HG02973 (cell line): Measurements from ENCODE around the gene KMT2D.
A peak's percentile ranks its signal among the peaks of the same experiment; 100 is the strongest.
"Not testable (repeated sequence)": the region's sequence is repeated elsewhere in the genome, so short reads cannot be mapped to it uniquely, and the experiment has no call there.

ENCODE experiments used
- ATAC-seq: cut with Tn5 transposase; IDR thresholded peaks from one replicate; pipeline ENCODE4 v1.9.1; 2021; ENCODE audit warnings: moderate library complexity; ENCODE audit not compliant: unreplicated experiment

KMT2D gene

DNA sequence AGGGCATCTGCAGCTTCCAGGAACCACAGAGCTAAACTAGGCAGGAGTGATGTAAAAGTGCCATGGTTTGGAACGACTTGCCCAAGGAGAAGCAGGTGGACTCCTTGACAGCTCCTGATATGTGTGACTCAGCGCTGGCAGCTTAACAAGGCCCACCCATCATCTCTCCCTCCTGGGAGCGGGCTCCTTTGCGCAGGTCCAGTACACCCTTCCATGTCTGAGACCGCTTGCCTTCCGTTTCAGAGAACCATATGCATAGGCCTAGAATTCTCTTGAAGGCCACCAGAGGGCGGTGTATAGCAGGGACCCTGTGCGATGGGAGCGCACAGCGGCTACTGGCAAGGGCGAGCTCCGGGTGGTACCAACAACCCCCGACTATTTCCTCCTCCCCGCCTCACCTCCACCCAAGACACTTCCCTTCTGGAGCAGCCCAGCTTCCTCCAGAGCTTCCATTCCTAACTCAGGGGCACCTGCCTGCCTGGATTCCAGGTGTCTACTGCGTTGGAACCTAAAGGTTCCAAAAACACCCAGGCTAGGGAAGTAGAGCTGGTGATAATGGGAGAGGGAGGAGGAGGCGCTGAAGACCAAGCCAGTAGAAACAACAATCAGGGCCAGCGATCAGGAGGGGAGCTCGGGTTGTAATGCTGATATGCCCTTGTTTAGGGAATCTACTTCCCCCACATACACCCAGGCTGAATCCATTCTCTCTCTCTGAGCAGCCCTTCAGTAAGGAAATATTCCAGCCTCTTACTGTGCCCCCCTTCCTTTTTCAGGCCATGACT is 27.7 kb upstream of the KMT2D start:
- ATAC-seq = peak; percentile 77

DNA sequence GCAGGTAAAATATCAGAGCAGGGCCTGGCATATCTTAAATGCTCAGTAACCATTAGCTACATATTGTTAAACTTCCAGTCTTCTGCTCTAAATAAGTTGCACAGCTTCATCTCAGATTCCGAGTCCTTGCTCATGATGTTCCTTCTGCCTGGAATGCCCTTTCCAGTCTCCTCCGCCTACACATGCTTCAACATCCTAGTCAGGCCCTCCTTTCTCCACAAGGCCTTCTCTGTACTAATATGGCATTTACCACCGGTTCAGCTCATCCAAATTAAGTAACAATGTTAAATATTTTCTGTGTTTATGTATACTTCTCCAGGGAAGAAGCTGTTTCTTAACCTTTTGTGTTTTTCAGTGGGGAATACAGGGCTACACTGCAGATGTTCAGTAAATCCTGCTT is 25.5 kb upstream of the KMT2D start:
- no peak for ATAC-seq

DNA sequence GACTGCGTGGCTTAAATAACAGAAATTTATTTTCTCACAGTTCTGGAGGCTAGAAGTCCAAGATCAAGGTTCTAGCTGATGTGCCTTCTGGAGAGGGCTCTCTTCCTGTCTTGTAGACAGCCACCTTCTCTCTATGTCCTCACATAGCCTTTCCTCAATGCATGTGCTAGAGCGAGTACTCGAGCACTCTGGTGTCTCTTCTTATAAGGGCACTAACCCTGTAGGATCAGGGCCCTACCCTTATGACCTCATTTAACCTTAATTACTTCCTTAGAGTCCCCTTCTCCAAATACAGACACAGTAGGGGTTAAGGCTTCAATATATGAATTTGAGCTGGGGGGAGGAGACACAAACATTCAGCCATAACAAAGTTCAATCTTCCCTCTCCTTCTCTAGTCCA is 23.8 kb upstream of the KMT2D start:
- no peak for ATAC-seq

DNA sequence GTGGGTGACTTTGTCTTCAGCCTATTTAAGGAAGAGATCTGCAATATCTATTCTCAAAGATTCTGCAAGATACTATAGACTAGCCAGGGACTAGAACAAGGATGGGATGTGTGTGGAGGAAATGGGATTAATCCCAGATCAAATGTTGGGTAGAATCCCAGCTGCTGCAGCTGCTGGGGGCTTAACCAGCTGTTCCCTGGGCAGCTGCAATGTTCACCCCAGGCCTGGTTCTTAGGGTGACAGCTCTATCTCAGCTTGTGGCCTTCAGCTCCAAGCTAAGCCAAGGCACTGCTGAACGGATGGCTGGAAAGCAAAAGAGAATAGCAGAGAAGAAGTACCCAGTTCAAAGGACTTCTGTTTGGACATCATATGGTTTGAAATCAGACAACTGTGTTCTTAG is 19.2 kb upstream of the KMT2D start:
- ATAC-seq = no peak

DNA sequence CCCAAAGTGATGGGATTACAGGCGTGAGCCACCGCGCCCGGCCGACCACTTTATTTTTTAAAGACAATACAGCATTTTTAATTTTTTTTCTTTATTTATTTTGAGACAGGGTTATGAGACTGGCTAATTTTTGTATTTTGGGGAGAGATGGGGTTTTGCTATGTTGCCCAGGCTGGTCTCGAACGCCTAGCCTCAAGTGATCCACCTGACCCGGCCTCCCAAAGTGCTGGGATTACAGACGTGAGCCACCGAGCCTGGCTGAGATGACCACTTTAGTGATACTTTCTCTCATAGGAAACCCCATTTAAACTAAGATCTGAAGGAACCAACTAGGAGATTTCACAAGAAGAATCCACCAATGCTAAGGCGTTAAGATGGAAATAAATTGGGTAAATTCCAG is 10.4 kb upstream of the KMT2D start:
- ATAC-seq = no peak

DNA sequence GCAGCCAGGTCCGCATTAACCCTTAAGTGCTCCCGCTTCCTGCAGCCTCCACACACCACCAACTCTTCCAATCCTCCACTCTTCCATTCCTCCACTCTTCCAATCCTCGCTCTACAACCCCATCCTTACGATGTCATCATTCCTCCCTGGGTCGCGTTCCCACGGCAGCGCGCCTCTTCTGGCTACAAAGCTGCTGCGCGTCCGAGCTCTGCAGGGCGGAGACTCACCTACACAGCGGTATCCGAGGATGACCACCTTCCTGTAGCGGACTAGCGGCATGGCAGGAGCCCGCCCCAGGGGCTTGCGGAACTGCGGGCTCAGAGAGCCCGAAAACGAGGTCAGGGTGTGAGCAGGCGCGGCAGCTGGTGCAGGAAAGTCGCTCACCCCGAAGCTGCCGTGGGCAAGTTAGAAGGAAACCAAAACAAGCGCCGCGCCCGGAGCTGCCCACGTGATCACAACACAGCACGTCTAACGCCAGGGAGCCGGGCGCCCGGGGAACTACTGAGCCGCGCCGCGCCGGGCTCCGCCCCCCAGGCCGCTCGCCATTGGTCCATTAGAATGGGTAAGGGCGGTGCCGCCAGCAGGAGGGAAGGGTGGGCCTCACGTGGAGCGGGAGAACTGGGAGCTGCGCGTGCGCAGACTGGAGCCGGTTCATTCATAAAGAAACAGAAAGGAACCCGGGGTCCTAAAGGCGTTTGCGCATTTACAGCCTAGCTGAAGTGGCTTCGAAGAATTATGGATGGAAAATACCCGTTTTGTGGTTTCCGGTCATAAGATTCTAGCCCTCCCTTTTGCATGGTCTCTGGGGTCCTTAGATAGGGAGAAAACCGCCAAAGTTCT is 9.1 kb upstream of the KMT2D start, which contains the start of gene RHEBL1:
RHEBL1 (minus strand) TSS at position 473 of the 840 bp plus-strand sequence; CDS start at position 279, 194 bp downstream.
- peak; percentile 90 for ATAC-seq

DNA sequence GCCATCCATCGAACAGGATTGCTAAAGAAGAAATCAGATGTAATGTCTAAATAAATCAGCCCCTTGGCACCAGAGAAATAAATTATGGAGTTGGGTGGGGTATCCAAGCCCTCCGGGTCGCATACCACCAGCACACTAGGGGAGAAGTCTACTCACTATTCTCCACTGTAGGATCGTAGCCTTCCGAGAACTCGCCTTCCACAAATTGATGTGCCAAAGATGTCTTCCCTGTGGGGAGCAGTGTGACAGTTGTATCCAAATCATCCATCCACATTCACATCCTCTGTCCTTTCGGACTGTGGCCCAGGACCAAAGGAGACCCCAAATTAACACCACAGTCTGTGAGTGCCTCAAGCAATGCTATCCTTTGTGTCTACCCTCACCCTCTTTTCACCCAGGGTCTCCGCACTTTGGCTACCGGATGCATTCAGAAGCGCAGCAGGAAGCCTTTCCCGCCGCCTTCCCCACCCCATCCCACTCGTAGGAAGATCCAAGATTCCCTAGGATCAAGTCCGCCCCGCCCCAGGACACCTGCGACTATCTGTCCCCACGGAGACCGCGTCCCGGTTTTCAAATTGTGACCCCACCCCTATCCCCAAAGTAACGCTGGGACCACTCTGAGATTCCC is 8.4 kb upstream of the KMT2D start:
- no peak for ATAC-seq

DNA sequence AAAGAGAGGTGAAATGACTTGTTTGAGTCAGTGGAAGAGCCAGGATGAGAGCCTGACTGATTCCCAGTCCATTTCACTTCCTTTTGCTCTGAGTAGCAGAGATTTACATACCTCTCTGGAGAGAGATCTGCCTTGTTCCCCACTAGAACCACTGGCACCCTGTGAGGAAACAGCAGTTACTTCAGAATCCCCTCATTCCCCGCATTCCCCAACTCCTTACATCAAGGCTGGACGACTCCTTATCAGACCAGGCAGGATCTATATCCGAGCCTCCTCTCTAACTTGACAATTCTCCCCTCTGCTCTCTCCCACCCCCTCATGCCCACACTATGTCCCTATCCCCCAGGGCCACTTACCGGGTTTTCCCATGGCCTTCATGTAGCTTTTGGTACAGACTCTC is 5.5 kb upstream of the KMT2D start:
- ATAC-seq = no peak

DNA sequence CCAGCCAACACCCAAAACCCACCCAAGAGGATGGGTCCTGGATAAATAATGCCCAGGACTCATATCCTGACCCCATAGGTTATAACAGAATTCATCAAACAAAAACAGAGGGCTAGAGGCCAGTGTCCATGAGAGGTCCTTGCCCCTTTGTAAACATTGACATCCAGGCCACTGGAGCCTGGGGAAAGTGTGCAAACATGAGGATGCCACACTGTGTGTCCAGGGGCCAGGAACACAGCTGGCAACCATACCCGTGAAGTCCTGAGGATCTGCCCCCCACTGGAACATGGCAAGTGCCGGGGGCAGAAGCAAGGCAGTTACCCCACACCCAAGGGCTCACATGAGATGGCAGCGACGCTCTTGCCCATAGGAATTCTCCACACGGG is 4.2 kb upstream of the KMT2D start:
- no peak for ATAC-seq

DNA sequence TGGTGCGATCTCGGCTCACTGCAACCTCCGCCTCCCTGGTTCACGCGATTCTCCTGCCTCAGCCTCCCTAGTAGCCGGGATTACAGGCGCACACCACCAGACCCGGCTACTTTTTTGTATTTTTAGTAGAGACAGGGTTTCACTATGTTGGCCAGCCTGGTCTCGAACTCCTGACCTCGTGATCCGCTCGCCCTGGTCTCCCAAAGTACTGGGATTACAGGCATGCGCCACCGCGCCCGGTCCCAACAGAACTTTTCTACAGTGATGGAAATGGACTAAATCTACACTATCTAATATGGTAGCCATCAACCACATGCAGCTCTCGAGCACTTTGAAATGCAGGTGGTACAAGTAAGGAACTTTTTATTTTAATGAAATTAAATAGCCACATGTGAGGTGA is 1.3 kb upstream of the KMT2D start:
- not testable (repeated sequence) for ATAC-seq

DNA sequence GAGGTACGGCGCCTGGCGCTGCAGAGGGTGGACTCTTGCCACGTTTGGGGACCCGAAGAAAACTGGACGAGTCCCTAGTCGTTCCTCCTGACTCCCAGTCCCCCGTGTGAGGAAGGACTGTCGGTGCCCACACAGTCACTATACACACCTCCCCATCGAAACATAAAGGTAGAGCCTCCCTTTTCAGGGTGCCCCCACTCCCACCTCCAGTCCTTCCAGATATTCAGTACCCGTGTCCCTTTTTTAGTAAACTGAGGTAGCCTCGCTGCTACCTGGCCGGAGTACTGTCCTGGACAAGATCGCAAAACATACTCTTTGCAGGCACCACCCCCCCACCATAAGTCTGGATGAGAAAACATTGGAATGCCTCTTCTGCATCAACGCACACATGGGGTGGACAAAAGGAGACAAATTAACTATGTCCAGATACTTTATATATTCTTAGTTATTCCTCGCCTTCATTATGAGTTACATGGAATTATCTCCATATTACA is 610 bp upstream of the KMT2D start:
- ATAC-seq = no peak

DNA sequence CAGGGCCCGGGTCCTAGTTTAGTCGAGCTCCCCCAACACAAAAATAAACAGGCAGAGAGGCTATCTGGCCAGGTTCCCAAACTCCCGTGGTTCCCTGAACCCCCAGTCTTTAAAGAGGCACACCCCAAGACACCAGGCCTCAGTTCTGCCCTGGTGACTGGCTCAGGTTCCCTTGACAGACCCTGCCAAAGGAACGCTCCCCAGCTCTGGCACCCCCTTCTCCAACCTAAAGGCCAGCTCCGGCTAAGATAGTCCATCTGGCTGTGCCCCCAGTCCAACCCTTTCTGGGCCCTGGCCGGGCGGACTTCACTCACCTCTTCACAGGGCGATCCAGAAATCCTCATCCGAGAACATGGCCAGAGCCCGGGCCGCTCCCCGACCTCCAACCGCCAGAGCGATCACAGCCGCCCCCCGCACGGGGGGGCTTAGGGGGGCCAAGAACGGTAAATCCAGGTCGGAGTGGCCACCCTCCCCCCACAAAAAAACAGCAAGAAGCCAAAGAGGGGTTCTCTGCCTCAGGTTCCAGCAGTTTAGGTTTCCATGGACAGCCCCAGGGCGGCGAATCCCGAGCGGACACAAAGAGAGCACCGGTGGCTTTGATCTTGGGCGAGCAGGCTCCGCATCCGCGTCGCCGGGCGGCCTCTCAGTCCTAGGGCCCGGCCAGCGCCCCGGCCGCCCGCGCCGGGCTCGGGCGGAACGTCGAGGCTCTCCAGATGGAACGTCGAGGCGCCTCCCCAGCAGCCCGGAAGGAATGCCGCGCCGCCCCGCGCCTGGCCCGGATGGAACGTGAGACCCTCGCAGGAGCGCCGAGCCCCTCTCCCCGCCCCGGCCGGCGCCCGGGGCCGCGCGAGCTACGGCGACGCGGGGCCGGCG is 1.1 kb downstream of the KMT2D start:
- peak; percentile 14 for ATAC-seq

DNA sequence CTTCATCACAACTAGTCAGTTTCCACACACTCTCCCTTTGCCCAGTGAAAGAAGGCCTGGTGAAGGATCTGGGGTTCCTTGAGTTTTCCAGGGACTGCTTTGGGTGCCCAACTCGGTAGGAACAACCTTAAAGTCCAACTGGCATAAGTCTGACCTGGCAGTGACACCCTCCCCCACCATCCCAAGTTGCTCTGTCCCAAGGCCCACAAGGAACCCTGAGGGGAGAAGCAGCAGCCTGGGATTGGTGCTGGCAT is 1.6 kb downstream of the KMT2D start:
- no peak for ATAC-seq

DNA sequence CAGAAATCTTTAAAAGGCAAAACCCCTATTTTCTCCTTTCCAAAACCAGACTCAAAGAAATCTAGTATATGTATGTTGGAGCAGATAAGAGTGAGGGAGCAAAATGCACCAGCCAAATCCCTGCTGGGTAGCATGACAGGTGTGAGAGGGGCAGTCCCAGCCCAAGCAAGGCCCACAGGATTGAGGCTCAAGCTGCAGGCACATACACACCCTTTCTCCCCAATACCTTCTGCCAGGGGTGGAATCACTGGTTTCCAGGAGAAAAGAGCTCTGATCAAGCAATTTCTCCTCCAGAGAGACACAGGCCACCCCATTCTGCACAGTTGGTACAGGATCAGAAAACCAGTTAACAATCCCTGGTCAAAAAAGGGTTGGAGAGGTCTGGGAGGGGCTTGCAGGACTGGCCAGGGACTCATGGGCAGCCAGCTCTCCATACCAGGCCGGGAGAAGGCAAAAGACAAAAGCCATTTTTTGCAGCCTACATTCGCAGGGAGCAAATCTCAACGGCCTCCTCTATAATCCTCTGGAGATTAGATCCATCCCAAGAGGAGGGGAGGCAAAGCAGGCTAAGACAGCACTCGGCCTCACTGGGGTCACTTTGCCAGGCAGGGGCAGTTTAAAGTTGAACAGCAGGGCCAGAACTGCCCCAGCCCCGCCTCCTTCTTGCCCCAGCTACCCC is 2.1 kb downstream of the KMT2D start:
- no peak for ATAC-seq

DNA sequence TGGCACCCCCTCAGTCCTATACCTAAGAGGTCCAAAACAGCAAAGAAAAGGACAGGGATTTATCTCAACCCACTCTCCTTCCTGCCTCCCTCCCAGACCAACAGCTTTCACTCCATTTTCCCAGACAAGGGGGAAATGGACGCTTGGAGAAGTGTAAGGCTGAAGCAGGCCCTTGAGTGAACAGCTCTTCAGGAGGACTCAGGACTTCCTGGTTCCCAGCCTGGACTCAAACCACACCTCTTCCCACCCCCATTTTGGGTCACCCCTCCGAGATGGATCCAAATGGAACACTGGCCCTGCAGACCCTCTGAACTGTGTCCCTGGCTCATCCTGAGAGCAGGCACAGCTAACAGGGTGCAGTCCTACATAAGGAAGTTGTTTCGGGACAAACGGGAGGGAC is 2.7 kb downstream of the KMT2D start:
- no peak for ATAC-seq

DNA sequence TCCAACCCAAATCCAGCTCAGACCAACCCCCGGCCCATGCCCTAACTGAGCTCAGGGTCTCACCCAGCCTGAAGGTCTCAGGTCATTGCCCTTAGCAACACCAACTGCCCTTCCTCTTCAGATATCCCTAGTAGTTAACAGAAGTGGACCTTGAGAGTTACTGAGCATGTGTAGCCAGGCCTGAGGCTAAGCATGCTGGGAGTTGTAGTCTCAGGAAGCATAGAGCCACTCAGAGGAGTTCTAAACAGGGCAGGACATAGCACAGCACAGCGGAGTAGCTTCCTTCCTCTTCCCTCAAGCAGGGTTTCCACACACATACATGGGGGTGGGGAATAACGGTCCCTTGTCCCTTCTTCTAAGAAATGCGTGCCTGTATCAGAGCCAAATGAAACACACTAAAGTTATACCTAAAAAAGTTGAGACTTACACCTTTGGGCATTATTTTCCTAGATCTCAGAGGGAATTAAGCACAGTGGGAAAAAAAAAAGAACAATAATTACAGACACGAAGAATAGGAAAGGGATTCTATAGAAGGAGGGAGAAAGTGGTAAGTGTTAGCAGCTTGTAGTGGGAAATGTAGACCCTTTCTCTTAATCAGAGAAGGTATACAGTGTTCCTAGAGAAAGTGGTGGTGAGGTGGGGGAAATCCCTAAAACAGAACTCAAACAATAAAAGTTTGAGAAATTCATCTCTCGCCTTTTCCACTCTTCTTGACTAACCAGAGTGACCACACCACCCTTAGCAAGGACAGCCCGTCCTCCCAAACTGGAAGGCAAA is 4.4 kb downstream of the KMT2D start:
- ATAC-seq = peak; percentile 52

DNA sequence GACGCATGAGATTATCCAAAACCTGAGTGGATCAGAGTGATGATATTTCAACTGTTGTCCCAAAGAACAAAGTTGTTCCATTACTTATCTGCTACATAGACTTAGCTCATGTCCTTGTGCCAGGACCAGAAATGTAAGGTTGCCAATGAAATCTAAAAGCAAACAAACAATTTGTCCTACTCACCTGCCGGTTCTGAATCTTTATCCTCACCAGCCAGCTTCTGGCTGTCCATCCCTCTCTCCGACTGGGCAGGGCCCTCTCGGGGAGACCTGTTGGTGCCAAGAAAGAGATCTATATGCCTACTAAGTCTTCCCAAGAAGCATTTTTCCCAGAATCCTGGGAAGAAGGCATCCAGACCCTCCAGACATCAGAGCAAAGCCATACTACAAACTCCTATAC is 5.5 kb downstream of the KMT2D start:
- no peak for ATAC-seq

DNA sequence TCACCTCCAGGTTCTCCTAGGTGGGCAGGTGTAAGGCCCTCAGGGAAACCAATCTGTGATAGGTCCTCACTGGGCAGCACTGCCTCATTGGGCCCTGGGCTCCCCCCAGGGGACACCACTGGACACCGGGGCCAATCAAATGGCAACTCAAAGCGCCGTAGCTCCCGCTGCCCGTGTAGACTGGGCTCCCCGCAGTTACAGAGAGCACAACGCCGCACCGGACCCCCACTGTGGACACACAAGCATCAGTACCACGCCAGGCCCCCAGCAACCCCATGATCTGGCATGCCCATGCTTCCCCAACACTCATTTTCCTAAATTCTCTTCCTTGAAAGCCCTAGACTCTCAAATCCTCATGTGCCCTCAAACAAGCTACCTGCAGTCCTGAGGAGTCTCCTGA is 6.1 kb downstream of the KMT2D start:
- no peak for ATAC-seq

DNA sequence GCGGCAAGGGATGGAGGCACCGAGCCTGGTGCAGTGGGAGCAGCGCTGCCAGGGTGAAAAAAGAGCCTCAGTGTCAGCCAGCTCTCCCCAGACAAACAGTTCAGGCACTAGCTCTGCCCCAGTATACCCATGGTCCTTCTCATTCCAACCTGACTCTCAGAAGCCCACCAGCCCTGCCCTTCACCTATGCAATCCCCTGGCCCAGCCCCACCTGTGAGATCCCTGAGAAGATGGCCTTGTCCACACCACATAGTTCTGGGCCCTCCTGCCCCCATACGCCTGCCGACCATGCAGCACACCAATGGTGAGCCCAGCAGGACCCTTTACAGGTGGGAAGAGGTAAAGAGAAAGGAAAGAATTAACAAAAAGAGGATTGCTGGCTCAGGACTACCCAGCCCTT is 6.5 kb downstream of the KMT2D start:
- ATAC-seq = no peak
